ENCODE data around the gene IMMP2L. TPM values are rescaled to one million over a fixed set of nuclear protein-coding genes. Genes with fewer than 3 reads are reported as not detected.
A peak's percentile ranks its signal among the peaks of the same experiment; 100 is the strongest.

The IMMP2L gene
- polyA plus RNA-seq, 4 donors, result 42.7 to 49.8 (median 45.0) TPM

DNA sequence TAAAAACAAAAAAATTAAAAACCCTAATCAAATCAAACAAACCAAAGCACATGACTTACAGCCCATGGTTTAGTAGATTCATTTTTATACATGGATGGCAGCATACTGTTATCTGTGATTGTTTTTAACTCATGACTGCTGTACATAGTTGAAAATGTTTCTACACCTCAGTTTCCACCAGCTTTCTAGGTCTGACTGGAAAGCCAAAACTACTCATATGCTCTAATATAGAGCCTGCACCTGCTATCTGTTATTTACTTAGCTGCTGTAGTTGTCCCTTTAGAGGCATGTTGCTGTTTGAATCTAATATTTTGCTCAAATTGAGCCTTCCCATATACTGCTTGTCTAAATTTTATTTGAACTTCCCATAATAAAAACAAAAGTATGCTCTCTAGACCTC lies 761.3 kb downstream of the IMMP2L start:
- DNase-seq (ENCODE audit: low read depth in 4 of 4, low spot score in 3 of 4), result no peak

DNA sequence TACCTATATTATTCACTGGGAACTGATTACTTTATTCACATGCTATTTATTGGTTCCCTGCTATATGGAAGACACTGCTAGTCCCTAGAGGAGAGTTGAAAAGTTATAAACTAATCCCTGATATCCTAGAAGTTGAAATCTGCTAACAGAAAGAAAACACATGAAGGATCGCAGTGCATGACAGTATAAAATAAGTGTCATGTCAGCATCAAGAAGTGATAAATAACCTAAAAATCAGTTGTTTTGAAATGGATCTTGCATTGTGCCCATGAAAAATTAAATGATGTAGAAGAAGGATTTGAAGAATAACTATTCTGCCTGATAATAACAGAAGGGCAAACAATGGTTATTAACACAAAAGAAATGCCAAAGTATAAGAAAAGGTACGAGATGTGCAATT lies 764.6 kb downstream of the IMMP2L start:
- DNase-seq (ENCODE audit: low read depth in 4 of 4, low spot score in 3 of 4), result no peak

DNA sequence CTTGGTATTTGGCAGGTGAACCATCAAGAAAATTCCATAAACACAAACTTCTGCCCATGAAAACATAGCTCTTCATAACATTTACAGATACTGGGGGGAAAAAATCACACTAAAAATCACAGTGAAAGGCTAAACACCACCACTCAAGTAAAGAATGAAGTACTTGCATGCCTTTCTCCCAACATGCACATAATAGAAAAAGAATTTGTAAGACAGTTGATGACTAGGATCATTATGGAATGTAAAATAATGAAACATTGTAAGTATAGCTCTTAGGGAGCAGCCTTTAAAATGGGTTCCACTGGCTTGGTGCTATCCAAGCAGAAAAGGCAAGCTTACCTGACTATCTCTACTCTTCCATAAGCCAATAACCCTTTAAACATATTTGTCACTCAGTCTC lies 771.3 kb downstream of the IMMP2L start:
- no peak for DNase-seq (ENCODE audit: low read depth in 4 of 4, low spot score in 3 of 4)

- DNase-seq (ENCODE audit: low read depth in 4 of 4, low spot score in 3 of 4), result no peak
Observed at GRCh38 chr7:110786328-110786965, 775.8 kb downstream of the IMMP2L start.

DNA sequence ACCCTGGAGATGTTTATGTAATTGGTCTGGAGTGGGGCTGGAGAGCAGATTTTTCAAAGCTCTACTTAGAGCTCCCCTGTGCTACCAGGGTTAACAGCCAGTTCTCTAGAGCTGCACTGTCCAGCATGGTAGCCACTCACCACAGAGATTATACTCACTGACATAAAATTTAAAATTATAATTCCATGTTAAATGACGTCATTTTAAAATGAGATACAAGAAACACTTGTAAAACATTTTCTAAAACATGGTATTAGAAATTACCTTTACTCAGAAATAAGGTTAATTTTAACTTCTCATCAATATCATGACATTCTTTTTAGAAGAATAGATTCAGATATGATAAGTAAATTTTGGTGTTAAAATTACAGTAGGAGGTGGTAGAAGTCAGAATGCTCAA lies 777.5 kb downstream of the IMMP2L start:
- DNase-seq (ENCODE audit: low read depth in 4 of 4, low spot score in 3 of 4), result no peak

- DNase-seq (ENCODE audit: low read depth in 4 of 4, low spot score in 3 of 4), result no peak
Observed at GRCh38 chr7:110780712-110781111, 781.6 kb downstream of the IMMP2L start.

DNA sequence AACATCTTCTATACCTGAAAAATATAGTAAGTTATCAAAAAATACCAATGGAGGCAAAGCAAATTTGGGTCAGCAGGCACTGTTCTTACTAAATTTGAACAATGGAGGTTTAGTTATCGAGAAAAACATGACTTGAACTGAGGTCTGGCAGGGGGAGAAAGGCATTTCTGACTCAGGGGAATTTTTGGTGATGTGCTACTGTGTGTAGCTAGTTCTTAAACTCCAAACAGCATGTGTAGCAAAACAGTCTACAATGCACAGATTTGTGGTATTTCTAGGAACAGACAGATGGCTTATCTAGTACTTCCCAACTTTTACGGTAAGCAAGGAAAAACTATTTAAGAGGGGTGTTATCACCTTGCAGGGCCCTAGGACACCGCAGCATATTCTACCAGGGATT lies 783.0 kb downstream of the IMMP2L start:
- DNase-seq (ENCODE audit: low read depth in 4 of 4, low spot score in 3 of 4), result no peak

- no peak for DNase-seq (ENCODE audit: low read depth in 4 of 4, low spot score in 3 of 4)
Observed at GRCh38 chr7:110775046-110775445, 787.2 kb downstream of the IMMP2L start.

DNA sequence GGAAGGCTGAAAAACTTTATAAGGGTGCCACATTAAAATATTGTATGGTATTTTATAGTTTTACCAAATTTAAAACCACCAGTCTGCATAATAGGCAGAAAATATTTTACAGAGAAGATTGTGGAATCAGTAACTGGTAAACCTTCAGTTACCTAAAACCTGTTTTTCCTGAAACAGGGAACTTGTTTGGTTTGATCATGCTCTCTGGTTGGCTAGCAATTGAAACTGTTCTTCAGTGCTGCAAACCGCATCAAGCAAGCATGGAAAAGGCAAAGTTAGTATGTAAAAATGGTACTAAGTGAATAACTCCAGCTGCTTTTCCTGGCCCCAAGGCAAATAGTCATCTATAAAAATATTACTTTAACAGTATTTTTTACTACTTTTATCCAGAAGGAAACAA lies 788.2 kb downstream of the IMMP2L start:
- DNase-seq (ENCODE audit: low read depth in 4 of 4, low spot score in 3 of 4), result peak in 2 of 4 donors; percentile 16 to 41

DNA sequence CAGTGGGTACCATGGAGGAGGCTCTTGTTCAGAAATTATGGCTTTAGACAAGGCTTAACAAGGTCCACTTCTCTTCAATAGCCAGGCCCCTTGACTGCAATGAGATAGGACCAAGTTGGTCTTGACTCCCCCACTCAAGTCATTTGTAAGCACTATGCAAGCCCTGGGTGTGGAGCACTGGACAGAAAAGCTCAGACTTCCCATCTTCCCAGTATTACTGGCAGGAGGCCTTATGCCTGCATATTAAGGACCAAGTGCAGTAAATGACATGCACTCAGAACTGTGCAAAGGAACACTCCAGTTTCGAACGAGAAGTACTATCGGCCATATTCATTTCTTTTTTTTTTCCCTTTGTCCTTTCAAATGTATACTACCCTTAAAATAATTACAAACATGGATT lies 789.7 kb downstream of the IMMP2L start:
- DNase-seq (ENCODE audit: low read depth in 4 of 4, low spot score in 3 of 4), result no peak

GRCh38 chr7:110771717-110772116 lies 790.6 kb downstream of the IMMP2L start:
- no peak for DNase-seq (ENCODE audit: low read depth in 4 of 4, low spot score in 3 of 4)

DNA sequence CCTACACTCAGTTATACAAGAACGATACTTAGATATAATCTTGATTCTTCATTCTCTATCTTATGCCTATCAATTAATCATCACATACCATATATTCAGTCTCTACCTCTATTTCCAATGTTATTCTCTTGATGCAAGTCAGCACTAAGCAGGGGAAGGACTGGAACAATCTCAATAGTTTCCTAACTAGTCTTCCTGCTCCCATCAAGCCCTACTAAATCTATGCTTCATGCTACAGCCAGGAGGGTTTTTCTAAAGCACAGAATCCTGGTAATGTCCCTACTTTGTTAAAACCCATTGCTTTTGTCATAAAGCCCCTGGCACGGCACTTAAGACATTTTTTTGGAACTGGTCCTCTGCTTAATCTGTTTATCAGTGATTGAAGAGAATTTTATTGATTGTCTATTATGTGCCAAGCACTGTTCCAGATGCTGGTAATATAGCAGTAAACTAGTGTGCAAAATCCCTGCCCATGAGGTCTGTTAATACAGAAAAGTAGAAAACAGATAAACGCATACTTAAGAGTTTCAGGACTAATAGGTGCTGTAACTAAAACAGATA lies 794.7 kb downstream of the IMMP2L start:
- DNase-seq (ENCODE audit: low read depth in 4 of 4, low spot score in 3 of 4), result no peak

- DNase-seq (ENCODE audit: low read depth in 4 of 4, low spot score in 3 of 4), result peak in 1 of 4 donors; percentile 28
Observed at GRCh38 chr7:110766864-110767263, 795.4 kb downstream of the IMMP2L start.

DNA sequence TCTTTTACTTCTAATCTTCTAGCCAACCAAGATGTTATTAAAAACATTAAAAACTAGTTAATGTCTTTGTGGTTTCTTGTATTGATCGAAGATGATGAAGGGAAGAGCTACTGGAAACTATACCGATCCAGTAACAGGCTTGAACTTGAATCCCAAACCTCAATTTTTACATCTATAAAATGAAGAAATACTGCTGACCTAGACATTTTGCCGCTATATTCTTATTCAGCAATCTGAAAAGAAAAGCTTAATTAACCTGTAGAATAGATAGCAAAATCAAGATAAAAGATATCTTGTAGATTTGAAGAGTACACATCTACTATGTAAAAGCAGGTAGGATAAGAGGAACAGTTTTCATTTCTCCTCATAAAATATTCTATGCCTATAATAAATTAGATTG lies 797.4 kb downstream of the IMMP2L start:
- no peak for DNase-seq (ENCODE audit: low read depth in 4 of 4, low spot score in 3 of 4)

DNA sequence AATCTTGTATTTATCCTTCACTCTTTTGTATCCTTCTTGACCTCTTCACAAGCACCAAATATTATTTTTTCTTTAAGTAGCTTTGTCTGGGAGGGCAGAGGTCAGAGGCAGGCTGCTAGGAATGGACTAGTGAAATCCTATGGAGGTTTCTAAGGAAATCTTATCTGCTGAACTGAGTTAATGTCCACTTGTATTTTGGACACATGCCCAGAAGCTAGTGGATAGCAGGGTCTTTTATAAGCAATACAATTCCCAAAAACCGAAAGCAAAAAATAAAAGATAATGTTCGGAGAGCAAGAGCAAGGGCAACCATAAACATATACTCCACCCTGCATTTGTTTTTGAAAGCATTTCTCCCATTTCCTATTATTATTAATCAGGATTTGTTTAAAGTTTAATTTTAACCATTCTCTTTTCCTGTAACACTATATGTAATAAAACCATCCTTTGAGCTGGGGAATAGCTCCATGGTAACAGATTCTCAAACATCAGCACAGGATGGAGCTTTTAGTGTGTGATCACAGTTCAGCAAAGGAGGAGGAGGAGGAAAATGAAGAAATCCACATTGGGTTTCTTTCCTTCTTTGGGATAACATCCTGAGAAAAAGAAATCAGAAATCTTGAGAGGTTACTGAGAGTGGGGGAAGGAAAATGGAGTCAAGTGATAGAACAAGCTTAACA lies 799.6 kb downstream of the IMMP2L start:
- DNase-seq (ENCODE audit: low read depth in 4 of 4, low spot score in 3 of 4), result no peak

GRCh38 chr7:110760341-110760740 lies 802.0 kb downstream of the IMMP2L start:
- DNase-seq (ENCODE audit: low read depth in 4 of 4, low spot score in 3 of 4), result no peak

- no peak for DNase-seq (ENCODE audit: low read depth in 4 of 4, low spot score in 3 of 4)
Observed at GRCh38 chr7:110759069-110759468, 803.2 kb downstream of the IMMP2L start.

DNA sequence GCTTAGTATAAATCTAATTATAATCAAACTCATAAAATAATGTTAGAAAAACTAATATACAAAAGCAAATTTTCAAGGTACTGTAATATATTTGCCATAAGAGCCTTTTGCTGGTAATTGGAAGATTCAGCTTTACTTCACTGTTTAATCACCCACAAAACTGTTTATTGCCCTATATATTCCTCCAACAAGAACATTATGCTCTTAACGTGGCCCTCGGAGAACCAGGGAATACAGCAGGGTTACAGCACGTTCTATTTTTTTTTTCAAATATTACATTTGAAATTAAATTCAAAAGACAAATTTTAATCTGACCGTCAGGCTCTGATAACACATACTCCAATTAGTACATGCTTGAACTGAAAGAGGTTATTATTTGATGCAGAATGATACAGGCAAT lies 807.6 kb downstream of the IMMP2L start:
- DNase-seq (ENCODE audit: low read depth in 4 of 4, low spot score in 3 of 4), result no peak

GRCh38 chr7:110750931-110751605 lies 811.2 kb downstream of the IMMP2L start:
- no peak for DNase-seq (ENCODE audit: low read depth in 4 of 4, low spot score in 3 of 4)

GRCh38 chr7:110733221-110733620 lies 829.1 kb downstream of the IMMP2L start:
- DNase-seq (ENCODE audit: low read depth in 4 of 4, low spot score in 3 of 4), result no peak

GRCh38 chr7:110724811-110725210 lies 837.5 kb downstream of the IMMP2L start:
- no peak for DNase-seq (ENCODE audit: low read depth in 4 of 4, low spot score in 3 of 4)

DNA sequence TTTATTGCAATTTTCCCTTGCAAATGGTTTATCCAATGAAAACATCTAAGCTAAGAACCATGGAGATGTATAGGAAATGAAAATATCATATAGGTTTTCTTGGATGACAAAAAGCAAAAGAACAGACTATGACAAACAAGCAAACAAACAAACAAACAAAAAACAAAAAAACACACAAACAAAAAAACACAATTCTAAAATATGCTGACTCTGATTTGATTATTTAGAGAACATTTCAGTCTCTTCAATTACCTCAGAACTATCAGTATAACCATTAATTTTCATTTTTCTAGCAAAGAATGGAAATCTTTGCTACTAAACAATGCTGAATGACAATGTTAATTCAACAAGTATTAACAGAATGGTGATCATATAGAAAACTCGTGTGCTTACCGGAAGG lies 840.9 kb downstream of the IMMP2L start:
- no peak for DNase-seq (ENCODE audit: low read depth in 4 of 4, low spot score in 3 of 4)

Data from right renal pelvis (tissue), 4 donors.